HL-60 (cell line): ENCODE results near the gene C1QC.

Experiments
- DNase-seq, 2 experiments: peaks; one replicate each; pipeline ENCODE4 v3.0.0-alpha.2; 2010 to 2020; ENCODE audit warnings: low read depth in 1 of 2, low spot score in 1 of 2
- H3K27ac ChIP-seq: fragments of 250-450 bp; sonication (Bioruptor Pico); replicated peaks from 2 replicates; pipeline ENCODE4 v1.5.1; 2020; ENCODE audit warnings: mild to moderate bottlenecking, moderate library complexity
- H3K27me3 ChIP-seq: fragments of 250-450 bp; sonication (Bioruptor Pico); 2 replicates; pipeline ENCODE4 v1.5.1; 2021; ENCODE audit warnings: mild to moderate bottlenecking, moderate library complexity; ENCODE audit not compliant: insufficient read depth, poor library complexity, severe bottlenecking
- H3K4me3 ChIP-seq: replicated peaks from 2 replicates; pipeline ENCODE4 v1.5.1; 2011; ENCODE audit warnings: mild to moderate bottlenecking, control low read depth, low read length; ENCODE audit not compliant: insufficient read depth
- CTCF ChIP-seq: IDR thresholded peaks from one replicate; pipeline ENCODE4 v1.5.1; 2011; ENCODE audit warnings: low read length, control low read depth, inconsistent platforms; ENCODE audit not compliant: insufficient read depth
- GABPA ChIP-seq: IDR thresholded peaks from 2 replicates; pipeline ENCODE4 v1.6.1; 2012; ENCODE audit warnings: low read depth
- POLR2AphosphoS5 ChIP-seq: IDR thresholded peaks from 2 replicates; pipeline ENCODE4 v1.6.1; 2012; ENCODE audit warnings: low read depth
- REST ChIP-seq: IDR thresholded peaks from 2 replicates; pipeline ENCODE4 v1.6.1; 2012; ENCODE audit warnings: low read depth; ENCODE audit not compliant: insufficient replicate concordance
- SPI1 ChIP-seq: IDR thresholded peaks from 2 replicates; pipeline ENCODE4 v1.6.1; 2012; ENCODE audit warnings: low read depth, mild to moderate bottlenecking, borderline replicate concordance

C1QC gene

GRCh38 chr1:22635436-22635835 is 8.0 kb upstream of the C1QC start:
- no peak for DNase-seq
- H3K4me3 ChIP-seq, result no peak overlapping the region
- peaks cover 7% of the 10 kb centered on the region for H3K27me3 ChIP-seq
- TF ChIP-seq SPI1 (no peak), POLR2AphosphoS5 (no peak), REST (no peak), CTCF (no peak), GABPA (no peak)
- no peak overlapping the region for H3K27ac ChIP-seq

- Histone ChIP-seq H3K4me3 (no peak within 1 kb of the TSS), H3K27me3 (peaks cover 4% of the 10 kb centered on the region), H3K27ac (no peak within 1 kb of the TSS)
- DNase-seq, result peak in 1 of 2 experiments; percentile 25
- TF ChIP-seq CTCF (no peak), SPI1 (peak; percentile 21; the same call in 1 of the 2 replicates)
Observed at GRCh38 chr1:22636353-22636752, 7.1 kb upstream of the C1QC start, which contains the start of gene C1QA. Gene C1QA, plus strand, starts transcription at chr1:22636628. Its CDS starts 989 bp downstream, at chr1:22637617.

GRCh38 chr1:22636927-22637326 is 6.5 kb upstream of the C1QC start:
- H3K27ac ChIP-seq, result no peak overlapping the region

More at GRCh38 chr1:22636927-22637326, 6.5 kb upstream of the C1QC start:
- TF ChIP-seq SPI1 (no peak), CTCF (no peak), REST (no peak), POLR2AphosphoS5 (no peak), GABPA (no peak)
- H3K4me3 ChIP-seq, result no peak overlapping the region
- no peak for DNase-seq
- H3K27me3 ChIP-seq, result peaks cover 2% of the 10 kb centered on the region
